AG10803 (cell line): ENCODE measurements around the gene FAM227B.

Source experiments
- DNase-seq: peaks from one replicate; pipeline ENCODE4 v3.0.0; 2010; ENCODE audit warnings: low read depth
- H3K4me3 ChIP-seq: 2 replicates; pipeline ENCODE4 v1.5.1; 2011; ENCODE audit warnings: mild to moderate bottlenecking, low read length, control low read depth
- CTCF ChIP-seq: conservative IDR thresholded peaks from 2 replicates; pipeline ENCODE4 v1.5.1; 2011; ENCODE audit warnings: mild to moderate bottlenecking, low read length, control low read depth, inconsistent platforms

FAM227B gene

GRCh38 chr15:49301562-49301961 is 319.1 kb downstream of the FAM227B start:
- no peak overlapping the region for H3K4me3 ChIP-seq
- no peak for TF ChIP-seq CTCF
- DNase-seq, result peak; percentile 26

- no peak overlapping the region for H3K4me3 ChIP-seq
- no peak for TF ChIP-seq CTCF
- no peak for DNase-seq
These were observed 319.8 kb downstream of the FAM227B start for GRCh38 chr15:49300856-49301255.

- no peak overlapping the region for H3K4me3 ChIP-seq
- TF ChIP-seq CTCF, result no peak
- no peak for DNase-seq
These were observed 323.0 kb downstream of the FAM227B start for GRCh38 chr15:49297584-49297983.

- no peak for TF ChIP-seq CTCF
- no peak overlapping the region for H3K4me3 ChIP-seq
- no peak for DNase-seq
These were observed 324.4 kb downstream of the FAM227B start for GRCh38 chr15:49296258-49296657.

GRCh38 chr15:49293941-49294340 is 326.7 kb downstream of the FAM227B start:
- TF ChIP-seq CTCF, result no peak
- DNase-seq, result no peak
- H3K4me3 ChIP-seq, result no peak overlapping the region

- no peak overlapping the region for H3K4me3 ChIP-seq
- TF ChIP-seq CTCF, result no peak
- DNase-seq, result no peak
These were observed 330.4 kb downstream of the FAM227B start for GRCh38 chr15:49290191-49290590.

- no peak for TF ChIP-seq CTCF
- peak; percentile 68 for DNase-seq
- H3K4me3 ChIP-seq, result no peak overlapping the region
These were observed 332.2 kb downstream of the FAM227B start for GRCh38 chr15:49288391-49288790.
